Fibroblast of villous mesenchyme (primary cell): ENCODE data around the gene NADK. TPM values are rescaled to one million over a fixed set of nuclear protein-coding genes. Genes with fewer than 3 reads are reported as not detected.

ENCODE experiments used
- DNase-seq: peaks from one replicate; pipeline ENCODE4 v3.0.0-alpha.2; 2010; ENCODE audit warnings: low read depth
- H3K4me3 ChIP-seq: 2 replicates; pipeline ENCODE4 v1.5.1; 2011; ENCODE audit warnings: low read depth, mild to moderate bottlenecking, low read length
- total RNA-seq: library from RNA; depleted of rRNA; stranded (reverse); fragments of >200 nt; gene quantifications from 2 replicates; pipeline ENCODE4 v1.2.3, GENCODE V29; 2012
- TF ChIP-seq, protein P1 (sequence below): IDR thresholded peaks from 2 replicates; pipeline ENCODE4 v1.5.1; 2012; ENCODE audit warnings: low read depth, mild to moderate bottlenecking, low read length; ENCODE audit not compliant: insufficient read depth

The NADK gene
- total RNA-seq, 1 donor, result 44.0 TPM

DNA sequence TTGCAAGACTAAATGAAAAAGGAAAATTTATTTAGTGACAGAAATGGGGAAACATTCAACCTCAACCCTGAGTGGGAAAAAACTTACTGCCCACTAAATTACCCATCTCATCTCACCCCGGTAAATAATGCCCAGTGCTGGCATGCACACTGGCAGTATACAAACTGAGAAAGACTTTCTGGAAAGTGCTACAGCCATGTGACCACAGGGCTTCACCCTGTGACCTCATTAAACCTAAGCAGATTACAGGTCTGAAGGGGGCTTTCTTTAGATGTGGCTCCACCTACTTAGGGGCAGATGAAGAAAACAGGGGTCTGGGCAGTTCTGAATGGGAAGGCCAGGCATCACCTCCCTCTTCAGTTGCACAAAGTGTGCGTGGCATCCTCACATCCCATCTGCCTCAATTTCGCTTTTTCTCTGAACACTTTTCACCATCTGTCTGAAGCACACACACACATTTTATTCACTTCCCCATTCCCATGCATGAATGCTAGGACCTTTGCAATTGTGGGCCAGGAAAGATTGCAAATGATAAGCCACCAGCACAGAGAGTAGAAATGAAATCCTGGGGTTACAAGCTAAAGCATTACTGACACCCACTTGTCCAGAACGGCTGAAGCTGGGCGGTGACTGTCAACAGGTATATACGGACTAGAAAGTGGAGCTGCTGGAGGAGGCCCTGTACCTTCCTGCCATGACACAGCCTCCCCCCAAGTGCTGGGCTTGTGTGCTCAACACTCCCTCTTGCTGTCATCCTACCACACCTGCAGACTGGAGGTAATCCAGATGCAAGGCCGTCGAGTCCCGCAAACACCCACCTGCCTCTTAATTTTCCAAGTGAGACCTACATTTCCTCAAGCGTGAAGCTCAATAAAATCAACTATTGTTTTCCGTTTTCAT lies 2.7 kb downstream of the NADK start:
- TF ChIP-seq, protein P1, sequence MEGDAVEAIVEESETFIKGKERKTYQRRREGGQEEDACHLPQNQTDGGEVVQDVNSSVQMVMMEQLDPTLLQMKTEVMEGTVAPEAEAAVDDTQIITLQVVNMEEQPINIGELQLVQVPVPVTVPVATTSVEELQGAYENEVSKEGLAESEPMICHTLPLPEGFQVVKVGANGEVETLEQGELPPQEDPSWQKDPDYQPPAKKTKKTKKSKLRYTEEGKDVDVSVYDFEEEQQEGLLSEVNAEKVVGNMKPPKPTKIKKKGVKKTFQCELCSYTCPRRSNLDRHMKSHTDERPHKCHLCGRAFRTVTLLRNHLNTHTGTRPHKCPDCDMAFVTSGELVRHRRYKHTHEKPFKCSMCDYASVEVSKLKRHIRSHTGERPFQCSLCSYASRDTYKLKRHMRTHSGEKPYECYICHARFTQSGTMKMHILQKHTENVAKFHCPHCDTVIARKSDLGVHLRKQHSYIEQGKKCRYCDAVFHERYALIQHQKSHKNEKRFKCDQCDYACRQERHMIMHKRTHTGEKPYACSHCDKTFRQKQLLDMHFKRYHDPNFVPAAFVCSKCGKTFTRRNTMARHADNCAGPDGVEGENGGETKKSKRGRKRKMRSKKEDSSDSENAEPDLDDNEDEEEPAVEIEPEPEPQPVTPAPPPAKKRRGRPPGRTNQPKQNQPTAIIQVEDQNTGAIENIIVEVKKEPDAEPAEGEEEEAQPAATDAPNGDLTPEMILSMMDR, result no peak
- no peak for DNase-seq
- no peak overlapping the region for H3K4me3 ChIP-seq

DNA sequence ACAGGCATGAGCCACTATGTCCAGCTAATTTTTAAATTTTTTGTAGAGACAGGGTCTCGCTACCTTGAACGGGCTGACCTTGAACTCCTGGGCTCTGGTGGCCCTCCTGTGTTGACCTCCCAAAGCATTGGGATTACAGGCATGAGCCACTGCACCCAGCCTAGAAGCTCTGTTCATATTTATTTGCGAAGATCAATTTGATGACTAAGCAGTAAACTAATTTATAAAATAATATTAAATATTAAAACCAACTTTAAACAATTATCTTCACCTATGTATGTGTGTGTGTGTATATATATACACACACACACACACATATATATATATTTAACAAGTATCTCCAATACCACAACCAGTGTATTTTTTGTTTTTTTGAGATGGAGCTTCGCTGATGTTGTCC lies 4.4 kb downstream of the NADK start:
- TF ChIP-seq, protein P1, result no peak
- no peak overlapping the region for H3K4me3 ChIP-seq
- no peak for DNase-seq

DNA sequence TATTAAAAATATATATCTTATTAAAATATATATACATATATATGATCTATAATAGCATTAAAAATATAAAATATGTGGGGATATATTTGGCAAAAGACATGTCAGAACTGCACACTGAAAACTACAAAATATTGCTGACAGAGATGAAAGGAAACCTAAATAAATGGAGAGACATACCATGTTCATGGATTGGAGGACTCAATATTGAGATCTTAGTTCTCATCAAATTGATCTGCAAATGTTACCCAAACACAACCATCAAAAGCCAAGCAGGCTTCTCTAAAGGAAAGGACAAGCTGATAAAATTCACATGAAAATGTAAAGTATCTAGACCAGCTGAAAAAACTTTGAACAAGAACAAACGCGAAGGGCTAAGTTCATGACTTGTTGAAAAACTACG lies 7.2 kb downstream of the NADK start:
- DNase-seq, result no peak
- TF ChIP-seq, protein P1, result no peak
- H3K4me3 ChIP-seq, result no peak overlapping the region

DNA sequence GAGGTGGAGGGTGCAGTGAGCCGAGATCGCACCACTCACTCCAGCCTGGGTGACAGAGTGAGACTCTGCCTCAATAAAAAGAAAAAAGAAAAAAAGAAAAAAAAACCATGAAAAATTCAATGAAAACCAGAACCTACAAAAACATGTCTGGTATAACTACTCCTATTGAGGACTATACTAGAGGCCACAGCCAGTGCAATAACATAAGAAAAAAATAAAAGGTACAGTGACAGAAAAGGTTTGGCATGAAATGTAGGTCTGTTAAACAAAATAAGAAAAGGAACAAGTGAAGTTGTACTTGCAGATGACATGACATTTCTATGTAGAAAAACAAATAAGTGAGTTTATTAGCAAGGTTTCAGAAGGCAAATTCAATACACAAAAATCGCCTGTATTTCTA lies 8.2 kb downstream of the NADK start:
- H3K4me3 ChIP-seq, result no peak overlapping the region
- TF ChIP-seq, protein P1, result no peak
- DNase-seq, result no peak

DNA sequence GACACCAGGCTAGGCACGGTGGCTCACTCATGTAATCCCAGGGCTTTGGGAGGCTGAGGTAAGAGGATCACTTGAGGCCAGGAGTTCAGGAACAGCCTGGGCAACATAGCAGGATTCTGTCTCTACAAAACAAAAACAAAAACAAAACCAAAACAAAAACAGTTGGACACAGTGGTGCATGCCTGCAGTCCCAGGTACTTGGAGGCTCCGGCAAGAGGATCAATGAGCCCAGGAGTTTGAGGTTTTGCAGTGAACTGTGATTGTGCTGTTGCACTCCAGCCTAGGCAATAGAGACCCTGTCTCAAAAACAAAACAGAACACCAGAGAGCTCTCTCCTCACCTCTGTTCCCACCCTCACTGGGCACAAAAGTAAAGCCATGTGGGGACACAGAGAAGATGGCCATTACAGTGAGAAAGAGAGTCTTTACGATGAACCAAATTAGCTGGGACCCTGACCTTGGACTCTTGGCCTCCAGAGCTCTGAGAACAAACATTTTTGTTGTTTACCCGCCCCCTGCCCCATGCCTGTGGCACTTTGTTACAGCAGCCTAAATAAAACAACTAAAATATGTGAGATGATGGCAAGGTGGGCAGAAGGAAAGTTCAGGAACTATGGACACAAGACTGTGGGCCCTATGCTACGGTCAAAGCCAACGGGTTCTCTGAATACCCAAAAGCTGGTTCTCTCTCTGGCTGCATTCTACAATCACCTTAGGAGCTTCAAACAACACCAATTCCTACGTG lies 9.8 kb downstream of the NADK start:
- TF ChIP-seq, protein P1, result no peak
- H3K4me3 ChIP-seq, result no peak overlapping the region
- DNase-seq, result no peak

DNA sequence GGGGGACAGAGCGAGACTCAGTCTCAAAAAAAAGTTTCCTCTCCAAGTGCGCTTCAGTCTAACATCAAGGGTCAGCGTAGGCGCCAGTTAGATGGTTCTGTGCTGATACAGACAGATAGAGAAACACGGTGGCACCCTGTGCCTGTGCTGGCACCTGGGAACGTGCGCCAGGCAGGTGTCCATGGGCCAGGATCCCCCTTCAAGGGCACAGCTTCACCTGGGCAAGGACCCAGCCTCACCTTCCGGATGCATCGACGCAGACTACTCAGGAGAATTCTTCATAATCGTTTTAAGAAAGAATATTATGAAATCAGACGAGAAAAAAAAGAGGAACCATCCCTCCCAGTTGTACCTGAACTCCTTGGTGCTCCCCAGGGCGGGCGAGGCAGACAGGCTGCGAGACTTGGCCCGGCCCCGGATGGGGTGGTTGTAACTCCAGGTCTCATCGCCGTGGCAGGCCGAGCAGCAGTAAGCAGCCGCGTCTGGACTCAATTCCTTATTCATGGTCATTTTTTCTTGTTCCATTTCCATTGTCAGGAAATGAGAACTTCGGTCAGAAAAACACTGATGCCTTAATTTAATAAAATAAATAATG lies 13.3 kb downstream of the NADK start:
- no peak for DNase-seq
- TF ChIP-seq, protein P1, result no peak

More for the DNA sequence above, 13.3 kb downstream of the NADK start:
- H3K4me3 ChIP-seq, result no peak overlapping the region
